ENCODE measurements around the gene ALX4.

The ALX4 gene

GRCh38 chr11:44304091-44305025 lies 5.6 kb downstream of the ALX4 start:
- Histone ChIP-seq H2AFZ (ENCODE audit: low read length) (no peak overlapping the region), H4K20me1 (ENCODE audit: insufficient read depth, low read length, poor library complexity, severe bottlenecking) (no peaks in the 10 kb centered on the region), H3F3A (ENCODE audit: low read depth) (no peaks in the 10 kb centered on the region), H3K9ac (ENCODE audit: low read depth, low read length, poor library complexity, severe bottlenecking) (no peak overlapping the region), H3K79me2 (ENCODE audit: insufficient read depth, low read length) (no peaks in the 10 kb centered on the region), H3K4me2 (ENCODE audit: low read depth, low read length, poor library complexity, severe bottlenecking) (no peak overlapping the region), H3K9me2 (replicated peaks; ENCODE audit: low read depth, low read length) (no peaks in the 10 kb centered on the region), H3K4me3 (ENCODE audit: low read length, poor library complexity, severe bottlenecking) (no peak overlapping the region), H3K4me1 (ENCODE audit: insufficient read depth, low read length, poor library complexity, severe bottlenecking) (no peaks in the 10 kb centered on the region), H3K36me3 (ENCODE audit: insufficient read depth, low read length) (no peaks in the 10 kb centered on the region), H3K9me3 (ENCODE audit: insufficient read depth, low read depth, low read length) (no peaks in the 10 kb centered on the region), H3K27me3 (ENCODE audit: insufficient read depth, low read length, poor library complexity, severe bottlenecking) (no peaks in the 10 kb centered on the region)
- TF ChIP-seq EZH2phosphoT487 (IDR thresholded peaks at IDR 0.05; ENCODE audit: borderline replicate concordance) (no peak), CTCF (conservative IDR thresholded peaks at IDR 0.05; ENCODE audit: low read length) (no peak)

DNA sequence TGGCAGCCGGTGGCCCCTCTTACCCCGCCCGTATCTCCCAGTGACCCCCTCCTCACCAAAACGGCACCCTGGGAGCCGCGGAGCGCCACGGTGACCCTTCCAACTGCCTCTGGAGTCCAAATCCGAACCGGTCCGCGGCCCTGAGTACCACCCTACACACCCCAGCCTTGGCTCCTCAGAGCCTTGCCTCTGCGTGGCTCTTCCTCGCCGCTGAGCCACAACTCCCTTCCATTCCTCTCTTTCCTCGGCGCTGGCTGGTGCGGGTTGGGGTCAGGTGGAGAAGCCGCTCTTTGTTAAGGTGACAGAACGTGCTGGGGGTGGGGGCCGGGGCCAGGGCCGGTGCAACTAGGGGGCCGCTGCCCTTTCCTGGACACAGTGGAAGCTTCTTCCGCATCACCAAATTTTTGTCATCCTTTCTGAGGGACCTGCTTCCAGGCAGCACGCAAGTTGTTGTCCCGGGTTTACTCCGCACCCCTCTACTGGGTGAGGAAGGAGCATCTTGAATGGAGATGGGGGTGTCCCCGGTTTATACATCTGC lies 6.5 kb downstream of the ALX4 start:
- Histone ChIP-seq H3K36me3 (ENCODE audit: insufficient read depth, low read length) (no peaks in the 10 kb centered on the region), H3K9me3 (ENCODE audit: insufficient read depth, low read depth, low read length) (no peaks in the 10 kb centered on the region), H3K4me3 (ENCODE audit: low read length, poor library complexity, severe bottlenecking) (no peak overlapping the region), H3K27me3 (ENCODE audit: insufficient read depth, low read length, poor library complexity, severe bottlenecking) (no peaks in the 10 kb centered on the region), H3K79me2 (ENCODE audit: insufficient read depth, low read length) (no peaks in the 10 kb centered on the region), H4K20me1 (ENCODE audit: insufficient read depth, low read length, poor library complexity, severe bottlenecking) (no peaks in the 10 kb centered on the region), H3K4me1 (ENCODE audit: insufficient read depth, low read length, poor library complexity, severe bottlenecking) (no peaks in the 10 kb centered on the region), H3K4me2 (ENCODE audit: low read depth, low read length, poor library complexity, severe bottlenecking) (no peak overlapping the region), H3K9me2 (replicated peaks; ENCODE audit: low read depth, low read length) (no peaks in the 10 kb centered on the region), H2AFZ (ENCODE audit: low read length) (no peak overlapping the region), H3K9ac (ENCODE audit: low read depth, low read length, poor library complexity, severe bottlenecking) (no peak overlapping the region), H3F3A (ENCODE audit: low read depth) (no peaks in the 10 kb centered on the region)
- TF ChIP-seq CTCF (conservative IDR thresholded peaks at IDR 0.05; ENCODE audit: low read length): no peak
- TF ChIP-seq EZH2phosphoT487 (IDR thresholded peaks at IDR 0.05; ENCODE audit: borderline replicate concordance): no peak

DNA sequence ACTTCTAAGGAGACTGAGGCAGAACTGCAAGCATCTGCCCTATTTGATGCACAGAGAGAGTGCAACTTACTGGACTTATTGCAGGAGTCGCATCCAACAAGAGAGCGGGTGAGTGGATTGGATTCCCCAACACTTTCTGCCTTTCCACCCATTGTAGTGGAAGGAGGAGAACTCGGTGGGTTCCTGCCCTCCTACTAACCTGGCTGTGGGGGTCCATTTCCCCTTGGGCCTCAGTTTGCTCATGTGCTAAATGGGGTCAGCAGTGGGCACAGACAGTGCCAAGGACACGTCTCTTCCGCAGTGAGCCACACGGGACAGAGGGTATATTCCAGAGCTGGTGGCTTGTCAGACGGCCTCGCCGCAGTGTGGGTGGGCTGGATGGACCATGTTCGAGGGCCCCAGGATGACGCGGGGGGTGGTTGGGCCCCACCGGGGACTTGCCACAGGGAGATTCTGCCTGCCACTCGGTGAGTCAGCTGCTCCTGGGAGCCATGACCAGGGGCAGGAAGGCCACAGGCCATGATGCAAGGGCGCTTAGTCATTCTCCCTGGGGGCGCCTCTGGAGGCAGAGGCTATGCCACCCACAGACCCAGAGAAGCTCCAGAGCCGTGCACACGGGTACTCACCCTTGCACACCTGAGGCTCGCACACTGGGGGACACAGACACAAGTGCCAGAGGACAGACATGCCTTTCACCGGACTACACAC lies 8.2 kb downstream of the ALX4 start:
- Histone ChIP-seq H3K4me3 (ENCODE audit: low read length, poor library complexity, severe bottlenecking) (no peak overlapping the region), H4K20me1 (ENCODE audit: insufficient read depth, low read length, poor library complexity, severe bottlenecking) (no peaks in the 10 kb centered on the region), H3K9me3 (ENCODE audit: insufficient read depth, low read depth, low read length) (no peaks in the 10 kb centered on the region), H3F3A (ENCODE audit: low read depth) (no peaks in the 10 kb centered on the region), H3K9me2 (replicated peaks; ENCODE audit: low read depth, low read length) (no peaks in the 10 kb centered on the region), H3K36me3 (ENCODE audit: insufficient read depth, low read length) (no peaks in the 10 kb centered on the region), H2AFZ (ENCODE audit: low read length) (no peak overlapping the region), H3K9ac (ENCODE audit: low read depth, low read length, poor library complexity, severe bottlenecking) (no peak overlapping the region), H3K4me1 (ENCODE audit: insufficient read depth, low read length, poor library complexity, severe bottlenecking) (no peaks in the 10 kb centered on the region), H3K4me2 (ENCODE audit: low read depth, low read length, poor library complexity, severe bottlenecking) (no peak overlapping the region), H3K79me2 (ENCODE audit: insufficient read depth, low read length) (no peaks in the 10 kb centered on the region), H3K27me3 (ENCODE audit: insufficient read depth, low read length, poor library complexity, severe bottlenecking) (no peaks in the 10 kb centered on the region)
- TF ChIP-seq CTCF (conservative IDR thresholded peaks at IDR 0.05; ENCODE audit: low read length) (no peak), EZH2phosphoT487 (IDR thresholded peaks at IDR 0.05; ENCODE audit: borderline replicate concordance) (no peak)

Measured in Loucy (cell line).